ENCODE results near the gene EXOC3L4. TPM values are rescaled to one million over a fixed set of nuclear protein-coding genes. Genes with fewer than 3 reads are reported as not detected.

The EXOC3L4 gene
- total RNA-seq, 1 donor from 2014 or later = 0.17 TPM

DNA sequence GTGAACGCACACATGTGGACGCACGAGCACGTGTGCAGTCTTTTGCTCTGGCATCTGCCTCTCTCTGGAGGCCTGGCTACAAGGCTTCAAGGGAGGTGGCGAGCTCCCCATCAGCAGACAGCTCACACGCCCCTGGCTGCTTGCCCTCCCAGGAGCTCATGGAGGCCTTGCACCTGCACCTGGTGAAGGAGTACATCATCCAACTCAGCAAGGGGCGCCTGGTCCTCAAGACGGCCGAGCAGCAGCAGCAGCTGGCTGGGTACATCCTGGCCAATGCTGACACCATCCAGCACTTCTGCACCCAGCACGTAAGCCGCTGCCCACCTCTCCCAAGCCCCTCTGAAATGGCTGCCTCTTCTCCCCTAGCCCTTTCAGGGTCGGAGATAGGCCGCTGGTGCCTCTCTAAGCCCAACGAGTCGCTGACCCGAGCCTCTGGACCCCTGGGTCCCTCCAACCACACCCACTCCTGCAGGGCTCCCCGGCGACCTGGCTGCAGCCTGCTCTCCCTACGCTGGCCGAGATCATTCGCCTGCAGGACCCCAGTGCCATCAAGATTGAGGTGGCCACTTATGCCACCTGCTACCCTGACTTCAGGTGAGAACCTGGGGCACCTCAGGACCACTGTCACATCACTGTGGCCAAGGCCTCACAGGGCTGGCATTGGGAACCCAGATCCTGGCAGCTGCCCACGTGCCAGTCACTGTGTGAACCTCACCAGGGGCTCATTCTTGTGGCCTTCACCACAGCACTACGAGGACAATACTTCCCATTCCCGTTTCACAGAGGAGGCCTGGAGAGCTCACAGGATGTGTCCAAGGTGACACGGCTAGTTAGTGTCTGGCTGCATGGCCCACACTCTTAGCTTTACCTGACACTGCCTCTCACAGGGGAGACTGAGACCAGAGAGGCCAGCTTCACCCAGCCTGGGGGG is 39.0 kb downstream of the EXOC3L4 start:
- TF ChIP-seq, protein P1, sequence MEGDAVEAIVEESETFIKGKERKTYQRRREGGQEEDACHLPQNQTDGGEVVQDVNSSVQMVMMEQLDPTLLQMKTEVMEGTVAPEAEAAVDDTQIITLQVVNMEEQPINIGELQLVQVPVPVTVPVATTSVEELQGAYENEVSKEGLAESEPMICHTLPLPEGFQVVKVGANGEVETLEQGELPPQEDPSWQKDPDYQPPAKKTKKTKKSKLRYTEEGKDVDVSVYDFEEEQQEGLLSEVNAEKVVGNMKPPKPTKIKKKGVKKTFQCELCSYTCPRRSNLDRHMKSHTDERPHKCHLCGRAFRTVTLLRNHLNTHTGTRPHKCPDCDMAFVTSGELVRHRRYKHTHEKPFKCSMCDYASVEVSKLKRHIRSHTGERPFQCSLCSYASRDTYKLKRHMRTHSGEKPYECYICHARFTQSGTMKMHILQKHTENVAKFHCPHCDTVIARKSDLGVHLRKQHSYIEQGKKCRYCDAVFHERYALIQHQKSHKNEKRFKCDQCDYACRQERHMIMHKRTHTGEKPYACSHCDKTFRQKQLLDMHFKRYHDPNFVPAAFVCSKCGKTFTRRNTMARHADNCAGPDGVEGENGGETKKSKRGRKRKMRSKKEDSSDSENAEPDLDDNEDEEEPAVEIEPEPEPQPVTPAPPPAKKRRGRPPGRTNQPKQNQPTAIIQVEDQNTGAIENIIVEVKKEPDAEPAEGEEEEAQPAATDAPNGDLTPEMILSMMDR (conservative IDR thresholded peaks at IDR 0.05; ENCODE audit: low read depth, low read length) = no peak
- no peak overlapping the region for H3K4me3 ChIP-seq (ENCODE audit: low read depth, low read length)
- no peak for DNase-seq (ENCODE audit: low read depth)

DNA sequence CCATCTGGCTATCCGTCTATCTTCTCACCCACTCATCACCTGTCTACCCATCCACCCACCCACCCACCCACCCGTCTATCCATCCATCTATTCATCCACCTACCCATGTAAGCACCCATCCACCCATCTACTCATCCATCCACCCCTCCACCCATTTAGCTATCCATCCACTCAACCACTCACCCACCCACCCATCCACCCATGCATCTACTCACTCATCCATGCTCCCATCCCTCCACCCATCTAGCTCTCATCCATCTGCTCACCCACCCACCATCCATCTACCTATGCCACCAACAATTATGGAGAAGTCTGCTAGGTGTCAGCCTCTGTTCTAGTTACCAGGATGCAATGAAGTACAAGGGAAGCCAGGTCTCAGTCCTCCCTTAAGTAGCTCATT is 39.9 kb downstream of the EXOC3L4 start:
- no peak for DNase-seq (ENCODE audit: low read depth)
- H3K4me3 ChIP-seq (ENCODE audit: low read depth, low read length) = no peak overlapping the region
- TF ChIP-seq, protein P1 (conservative IDR thresholded peaks at IDR 0.05; ENCODE audit: low read depth, low read length) = no peak

DNA sequence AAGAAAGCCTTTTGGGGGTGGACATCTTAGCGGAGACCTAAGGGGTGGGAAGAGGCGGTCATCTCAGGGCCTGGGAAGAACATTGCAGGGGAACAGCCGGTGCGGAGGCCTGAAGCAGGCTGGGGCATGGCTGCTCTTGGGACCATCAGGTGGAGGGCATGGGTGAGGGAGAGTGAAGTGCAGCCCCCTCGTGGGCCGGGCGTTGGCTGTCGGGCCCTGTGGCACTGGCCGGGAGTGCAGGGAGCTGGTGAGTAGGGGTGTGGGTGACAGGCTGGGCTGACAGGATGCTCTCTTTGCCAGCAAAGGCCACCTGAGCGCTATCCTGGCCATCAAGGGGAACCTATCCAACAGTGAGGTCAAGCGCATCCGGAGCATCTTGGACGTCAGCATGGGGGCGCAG is 40.4 kb downstream of the EXOC3L4 start:
- TF ChIP-seq, protein P1 (conservative IDR thresholded peaks at IDR 0.05; ENCODE audit: low read depth, low read length) = no peak
- DNase-seq (ENCODE audit: low read depth) = no peak
- no peak overlapping the region for H3K4me3 ChIP-seq (ENCODE audit: low read depth, low read length)

DNA sequence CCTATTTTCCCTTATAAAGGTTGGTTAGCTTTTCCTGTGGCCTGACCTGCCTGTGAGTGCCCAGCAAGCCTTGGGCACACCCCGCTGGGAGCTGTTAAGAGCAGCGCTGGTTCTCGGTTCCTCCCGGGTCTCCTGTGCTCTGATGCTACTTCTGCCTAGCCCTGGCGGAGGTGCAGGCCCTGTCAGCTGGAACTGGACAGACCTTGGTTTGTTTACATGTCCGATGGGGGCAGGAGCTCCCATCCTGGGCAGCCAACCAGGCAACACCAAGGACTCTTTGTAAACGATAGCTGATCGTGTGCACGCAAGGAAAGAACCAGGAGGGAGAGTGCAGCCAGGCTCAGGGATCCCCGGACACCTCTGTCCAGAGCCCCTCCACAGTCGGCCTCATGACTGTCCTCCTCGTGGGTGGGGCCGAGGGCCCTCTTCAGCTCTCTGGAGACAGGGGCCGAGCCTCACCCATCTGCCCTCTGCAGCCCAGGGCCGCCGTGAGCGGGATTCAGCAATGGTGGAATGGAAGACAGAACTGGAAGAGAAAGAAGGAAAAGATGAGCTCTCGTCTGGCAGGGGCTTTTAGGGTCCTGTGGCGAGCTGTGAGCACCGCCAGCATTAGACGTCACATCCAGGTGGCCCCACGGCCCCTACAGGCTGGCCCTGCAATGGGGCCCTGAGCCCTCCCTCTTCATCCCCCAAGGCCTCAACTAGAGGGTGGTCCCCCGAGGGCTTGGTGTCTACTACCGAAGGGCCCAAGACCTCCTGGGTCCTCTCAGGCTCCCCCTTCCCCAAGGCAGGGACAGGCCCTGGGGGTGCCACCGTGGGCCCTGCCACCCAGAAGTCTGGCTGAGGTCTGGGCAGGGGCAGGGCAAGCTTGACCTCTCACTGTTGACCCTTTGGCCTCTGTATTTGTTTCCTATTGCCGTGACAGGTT is 41.1 kb downstream of the EXOC3L4 start:
- TF ChIP-seq, protein P1 (conservative IDR thresholded peaks at IDR 0.05; ENCODE audit: low read depth, low read length) = no peak
- no peak for DNase-seq (ENCODE audit: low read depth)
- no peak overlapping the region for H3K4me3 ChIP-seq (ENCODE audit: low read depth, low read length)

DNA sequence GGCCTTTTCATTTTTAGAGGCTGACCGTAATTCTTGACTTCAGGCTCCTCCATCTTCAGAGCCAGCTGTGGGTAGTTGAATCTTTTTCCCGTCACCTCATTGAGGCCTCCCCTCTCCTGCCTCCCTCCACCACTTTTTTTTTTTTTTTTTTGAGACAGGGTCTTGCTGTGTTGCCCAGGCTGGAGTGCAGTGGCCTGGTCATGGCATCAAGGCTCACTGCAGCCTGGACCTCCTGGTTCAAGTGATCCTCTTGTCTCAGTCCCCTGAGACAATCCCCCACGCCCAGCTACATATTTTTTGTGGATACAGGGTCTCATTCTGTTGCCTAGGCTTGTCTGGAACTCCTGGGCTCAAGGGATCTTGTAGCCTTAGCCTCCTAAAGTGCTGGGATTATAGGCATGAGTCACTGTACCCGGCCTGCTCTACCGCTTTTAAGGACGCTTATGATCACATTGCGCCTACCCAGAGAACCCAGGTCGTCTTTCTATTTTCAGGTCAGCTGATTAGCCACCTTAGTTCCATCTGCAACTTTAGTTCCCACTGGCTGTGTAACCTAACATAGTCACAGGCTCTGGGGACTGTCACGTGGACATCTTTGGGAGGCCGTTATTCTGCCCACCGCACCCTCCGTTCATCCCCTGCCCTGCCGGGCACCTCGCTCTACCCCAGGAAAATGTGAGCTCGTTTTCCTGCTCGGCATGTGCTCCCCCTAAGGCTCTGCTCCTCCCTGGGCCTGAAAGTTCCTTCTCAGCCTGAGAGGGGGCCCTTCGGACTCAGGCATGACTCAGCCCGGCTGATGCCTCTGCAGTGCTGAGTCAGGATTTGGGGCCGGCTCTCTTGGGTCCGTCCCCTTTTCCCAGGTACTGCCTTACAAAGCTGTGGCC is 42.1 kb downstream of the EXOC3L4 start:
- TF ChIP-seq, protein P1 (conservative IDR thresholded peaks at IDR 0.05; ENCODE audit: low read depth, low read length) = no peak
- H3K4me3 ChIP-seq (ENCODE audit: low read depth, low read length) = no peak overlapping the region
- DNase-seq (ENCODE audit: low read depth) = no peak

DNA sequence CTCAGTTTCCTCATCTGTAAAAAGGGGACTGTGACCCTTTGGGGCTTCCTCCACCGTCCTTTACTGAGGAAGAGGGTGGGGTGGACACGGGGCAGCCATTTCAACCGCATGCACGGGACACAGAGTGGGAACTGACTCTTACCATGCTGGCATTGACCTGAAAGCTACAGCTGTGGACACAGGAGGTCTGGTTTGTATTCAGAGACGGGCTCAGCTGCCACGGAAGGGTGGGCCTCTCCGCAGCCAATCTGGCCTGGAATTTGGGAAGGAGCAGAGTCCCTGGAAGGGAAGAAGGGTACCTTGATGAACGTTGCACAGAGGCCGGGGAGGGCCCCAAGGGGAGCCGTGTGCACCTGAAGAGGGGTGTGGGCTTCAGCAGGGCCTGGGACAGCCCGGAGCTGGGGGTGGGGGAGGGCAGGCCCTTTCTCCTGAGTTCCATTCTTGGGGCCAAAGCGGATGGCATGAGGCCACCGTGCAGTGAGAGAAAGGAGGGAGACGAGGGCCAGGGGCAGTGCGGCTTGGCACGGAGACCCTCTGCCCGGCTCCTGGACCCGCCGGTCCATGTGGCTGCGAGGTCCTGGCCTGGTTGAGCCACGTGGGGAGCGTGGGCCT is 43.3 kb downstream of the EXOC3L4 start:
- H3K4me3 ChIP-seq (ENCODE audit: low read depth, low read length) = no peak overlapping the region
- no peak for DNase-seq (ENCODE audit: low read depth)
- TF ChIP-seq, protein P1 (conservative IDR thresholded peaks at IDR 0.05; ENCODE audit: low read depth, low read length) = no peak
